K562 (cell line): ENCODE data around the gene ABHD3. TPM values are rescaled to one million over a fixed set of nuclear protein-coding genes. Genes with fewer than 3 reads are reported as not detected.

Experiments
- C11orf30 ChIP-seq: fragments of 450-650 bp; IDR thresholded peaks from 2 replicates; pipeline ENCODE4 v1.6.1; 2016; ENCODE audit warnings: low read depth, mild to moderate bottlenecking
- CBX8 ChIP-seq: fragments of 200-600 bp; sonication (generic); IDR thresholded peaks from 2 replicates; pipeline ENCODE4 v1.6.1; 2012; ENCODE audit warnings: borderline replicate concordance, mixed run types, low read depth, mild to moderate bottlenecking, moderate library complexity, mixed read lengths, low read length, control low read depth, inconsistent platforms; ENCODE audit not compliant: poor library complexity, severe bottlenecking; ENCODE audit errors: extremely low read depth
- DNMT1 ChIP-seq: fragments of 450-650 bp; IDR thresholded peaks from 2 replicates; pipeline ENCODE4 v1.6.1; 2016; ENCODE audit warnings: antibody characterized with exemption, mild to moderate bottlenecking
- ETV1 ChIP-seq: fragments of 450-650 bp; conservative IDR thresholded peaks from 2 replicates; pipeline ENCODE4 v1.6.1; 2016; ENCODE audit warnings: missing genetic modification characterization, control low read depth, low read depth, missing compliant biosample characterization
- HBP1 ChIP-seq: fragments of 450-650 bp; formaldehyde crosslinking; IDR thresholded peaks from 2 replicates; pipeline ENCODE4 v1.4.0; 2022; ENCODE audit warnings: missing genetic modification characterization
- HDGF ChIP-seq: fragments of 450-650 bp; IDR thresholded peaks from 2 replicates; pipeline ENCODE4 v1.6.1; 2016
- HSF4 ChIP-seq: fragments of 250-450 bp; sonication (Bioruptor Pico); IDR thresholded peaks from 2 replicates; pipeline ENCODE4 v2.1.2; 2022; ENCODE audit warnings: mild to moderate bottlenecking, moderate library complexity, borderline replicate concordance
- MXI1 ChIP-seq: IDR thresholded peaks from 2 replicates; pipeline ENCODE4 v1.6.1; 2011; ENCODE audit warnings: low read depth, mild to moderate bottlenecking, improper control_type of control experiment, low read length
- NFIC ChIP-seq: fragments of 450-650 bp; IDR thresholded peaks from 2 replicates; pipeline ENCODE4 v1.6.1; 2017; ENCODE audit warnings: mild to moderate bottlenecking, inconsistent platforms
- NFXL1 ChIP-seq: fragments of 450-650 bp; formaldehyde crosslinking; IDR thresholded peaks from 2 replicates; pipeline ENCODE4 v1.4.0; 2021; ENCODE audit warnings: mild to moderate bottlenecking
- NR1H2 ChIP-seq: sonication (generic); formaldehyde crosslinking; IDR thresholded peaks from 2 replicates; pipeline ENCODE4 v1.4.0; 2020; ENCODE audit warnings: mild to moderate bottlenecking, missing genetic modification reagents
- NR2C2 ChIP-seq, 2 experiments: fragments of 200-800 bp in 1 of 2; sonication (Bioruptor generic) in 1 of 2; sonication (generic) in 1 of 2; formaldehyde crosslinking in 1 of 2; IDR thresholded peaks; 2 replicates each; pipeline versions ENCODE4 v1.6.1 to v1.8.0; 2016 to 2022; ENCODE audit warnings: mild to moderate bottlenecking in 1 of 2, missing compliant biosample characterization in 1 of 2, missing genetic modification characterization in 1 of 2, missing genetic modification reagents in 1 of 2
- NR2F6 ChIP-seq: fragments of 450-650 bp; formaldehyde crosslinking; IDR thresholded peaks from 2 replicates; pipeline ENCODE4 v1.4.0; 2020; ENCODE audit warnings: mild to moderate bottlenecking
- NR4A1 ChIP-seq, 2 experiments: fragments of 250-450 bp in 1 of 2; fragments of 450-650 bp in 1 of 2; sonication (Bioruptor Pico) in 1 of 2; IDR thresholded peaks; 2 replicates each; pipeline versions ENCODE4 v1.4.0 to v1.6.1; 2016 to 2020; ENCODE audit warnings: mild to moderate bottlenecking in 2 of 2, missing compliant biosample characterization in 1 of 2, missing genetic modification characterization in 1 of 2, moderate library complexity in 1 of 2
- POLR2AphosphoS5 ChIP-seq: IDR thresholded peaks from 2 replicates; pipeline ENCODE4 v1.6.1; 2011; ENCODE audit warnings: mild to moderate bottlenecking, low read depth, low read length, moderate library complexity; ENCODE audit not compliant: control insufficient read depth, insufficient read depth
- SP2 ChIP-seq: IDR thresholded peaks from 2 replicates; pipeline ENCODE4 v1.6.1; 2011; ENCODE audit warnings: mild to moderate bottlenecking, low read depth, low read length, moderate library complexity; ENCODE audit not compliant: poor library complexity, severe bottlenecking; ENCODE audit errors: extremely low read depth
- TCF7 ChIP-seq: sonication (generic); IDR thresholded peaks from 2 replicates; pipeline ENCODE4 v1.6.1; 2016; ENCODE audit warnings: antibody characterized with exemption, borderline replicate concordance
- TSC22D4 ChIP-seq: fragments of 450-650 bp; IDR thresholded peaks from 2 replicates; pipeline ENCODE4 v1.6.1; 2016; ENCODE audit warnings: missing genetic modification characterization, missing biosample characterization, control low read depth
- ZC3H4 ChIP-seq: sonication (generic); formaldehyde crosslinking; IDR thresholded peaks from 2 replicates; pipeline ENCODE4 v1.9.0; 2021; ENCODE audit warnings: missing genetic modification reagents, borderline replicate concordance
- ZNF830 ChIP-seq: fragments of 250-450 bp; sonication (Bioruptor Pico); IDR thresholded peaks from 2 replicates; pipeline ENCODE4 v1.5.0; 2021; ENCODE audit warnings: mild to moderate bottlenecking
- polyA plus RNA-seq, 8 experiments: library from polyadenylated mRNA; depleted of rRNA in 4 of 8; stranded (reverse) in 5 of 8; unstranded in 3 of 8; fragments of >200 nt; fragmentation: Nextera tagmentation in 2 of 8; fragmentation: Illumina TruSeq in 1 of 8; extraction: Ambion mirVana in 2 of 8; extraction: Trizol in 1 of 8; gene quantifications; 2 replicates each; pipeline versions ENCODE4 v1.2.1 to v1.2.3, GENCODE V29; 2011 to 2014; ENCODE audit warnings: inconsistent platforms in 1 of 8, missing spikeins in 1 of 8
- total RNA-seq, 7 experiments: library from RNA; depleted of rRNA in 6 of 7; stranded (reverse); fragments of >200 nt in 6 of 7; fragmentation: Illumina TruSeq in 2 of 7; extraction: Trizol in 2 of 7; gene quantifications; 2 replicates each; pipeline versions ENCODE4 v1.2.1 to v1.2.3, GENCODE V29; 2011 to 2021; ENCODE audit warnings: low replicate concordance in 1 of 7
- TF ChIP-seq, protein P1 (sequence below): sonication (generic); formaldehyde crosslinking; IDR thresholded peaks from 2 replicates; pipeline ENCODE4 v1.8.0; 2022; ENCODE audit warnings: missing genetic modification reagents, mild to moderate bottlenecking, borderline replicate concordance
- TF ChIP-seq, protein P2 (sequence below): fragments of 450-650 bp; formaldehyde crosslinking; IDR thresholded peaks from 2 replicates; pipeline ENCODE4 v1.4.0; 2022; ENCODE audit warnings: mild to moderate bottlenecking, moderate library complexity

The ABHD3 gene
- total and polyA plus RNA-seq, 9 of the 15 experiments (the other 6 are each of a cell fraction or from before 2014, with no cell fraction given) = 6.3 to 38.8 (median 19.4) TPM

- TF ChIP-seq, protein P1, sequence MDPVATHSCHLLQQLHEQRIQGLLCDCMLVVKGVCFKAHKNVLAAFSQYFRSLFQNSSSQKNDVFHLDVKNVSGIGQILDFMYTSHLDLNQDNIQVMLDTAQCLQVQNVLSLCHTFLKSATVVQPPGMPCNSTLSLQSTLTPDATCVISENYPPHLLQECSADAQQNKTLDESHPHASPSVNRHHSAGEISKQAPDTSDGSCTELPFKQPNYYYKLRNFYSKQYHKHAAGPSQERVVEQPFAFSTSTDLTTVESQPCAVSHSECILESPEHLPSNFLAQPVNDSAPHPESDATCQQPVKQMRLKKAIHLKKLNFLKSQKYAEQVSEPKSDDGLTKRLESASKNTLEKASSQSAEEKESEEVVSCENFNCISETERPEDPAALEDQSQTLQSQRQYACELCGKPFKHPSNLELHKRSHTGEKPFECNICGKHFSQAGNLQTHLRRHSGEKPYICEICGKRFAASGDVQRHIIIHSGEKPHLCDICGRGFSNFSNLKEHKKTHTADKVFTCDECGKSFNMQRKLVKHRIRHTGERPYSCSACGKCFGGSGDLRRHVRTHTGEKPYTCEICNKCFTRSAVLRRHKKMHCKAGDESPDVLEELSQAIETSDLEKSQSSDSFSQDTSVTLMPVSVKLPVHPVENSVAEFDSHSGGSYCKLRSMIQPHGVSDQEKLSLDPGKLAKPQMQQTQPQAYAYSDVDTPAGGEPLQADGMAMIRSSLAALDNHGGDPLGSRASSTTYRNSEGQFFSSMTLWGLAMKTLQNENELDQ = no peak
- TF ChIP-seq TCF7 = peak; percentile 85; the same call in 1 of the 2 replicates
- TF ChIP-seq HSF4 (CRISPR knock-in tag) = no peak
- TF ChIP-seq NFXL1 (CRISPR knock-in tag) = no peak
- TF ChIP-seq HDGF = no peak
- TF ChIP-seq ETV1 (tag) = 0 out of 2 replicates have a peak, but pooled peaks have one; percentile 14
- TF ChIP-seq DNMT1 = no peak
- peak; percentile 35; the same call in 1 of the 2 replicates for TF ChIP-seq POLR2AphosphoS5
- no peak for TF ChIP-seq NR4A1 (CRISPR knock-in tag; IDR thresholded peaks at IDR 0.05)
- TF ChIP-seq NR4A1 (tag; IDR thresholded peaks at IDR 0.05) = 0 out of 2 replicates have a peak, but pooled peaks have one; percentile 21
- TF ChIP-seq C11orf30 = peak; percentile 22; the same call in 1 of the 2 replicates
- TF ChIP-seq MXI1 = no peak
- TF ChIP-seq NFIC = 0 out of 2 replicates have a peak, but pooled peaks have one; percentile 21
- no peak for TF ChIP-seq ZC3H4 (CRISPR knock-in tag)
- TF ChIP-seq HBP1 (CRISPR knock-in tag) = no peak
- TF ChIP-seq ZNF830 (CRISPR knock-in tag) = no peak
- TF ChIP-seq NR2F6 (CRISPR knock-in tag) = no peak
- TF ChIP-seq, protein P2, sequence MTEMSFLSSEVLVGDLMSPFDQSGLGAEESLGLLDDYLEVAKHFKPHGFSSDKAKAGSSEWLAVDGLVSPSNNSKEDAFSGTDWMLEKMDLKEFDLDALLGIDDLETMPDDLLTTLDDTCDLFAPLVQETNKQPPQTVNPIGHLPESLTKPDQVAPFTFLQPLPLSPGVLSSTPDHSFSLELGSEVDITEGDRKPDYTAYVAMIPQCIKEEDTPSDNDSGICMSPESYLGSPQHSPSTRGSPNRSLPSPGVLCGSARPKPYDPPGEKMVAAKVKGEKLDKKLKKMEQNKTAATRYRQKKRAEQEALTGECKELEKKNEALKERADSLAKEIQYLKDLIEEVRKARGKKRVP (CRISPR knock-in tag) = no peak; the same call in 1 of the 2 replicates
- TF ChIP-seq SP2 = no peak
- TF ChIP-seq NR1H2 (CRISPR knock-in tag) = no peak
- no peak for TF ChIP-seq CBX8
- no peak for TF ChIP-seq NR2C2 (CRISPR knock-in tag; IDR thresholded peaks at IDR 0.05)
- no peak for TF ChIP-seq NR2C2 (tag; IDR thresholded peaks at IDR 0.05)
- no peak for TF ChIP-seq TSC22D4 (tag)
Measured at GRCh38 chr18:21686282-21687105, 18.1 kb downstream of the ABHD3 start (continued).
